ENCODE data around the gene ENDOV. TPM values are rescaled to one million over a fixed set of nuclear protein-coding genes. Genes with fewer than 3 reads are reported as not detected.

ENDOV gene
- total and polyA plus RNA-seq, 4 donors = 5.7 to 11.9 (median 8.3) TPM

DNA sequence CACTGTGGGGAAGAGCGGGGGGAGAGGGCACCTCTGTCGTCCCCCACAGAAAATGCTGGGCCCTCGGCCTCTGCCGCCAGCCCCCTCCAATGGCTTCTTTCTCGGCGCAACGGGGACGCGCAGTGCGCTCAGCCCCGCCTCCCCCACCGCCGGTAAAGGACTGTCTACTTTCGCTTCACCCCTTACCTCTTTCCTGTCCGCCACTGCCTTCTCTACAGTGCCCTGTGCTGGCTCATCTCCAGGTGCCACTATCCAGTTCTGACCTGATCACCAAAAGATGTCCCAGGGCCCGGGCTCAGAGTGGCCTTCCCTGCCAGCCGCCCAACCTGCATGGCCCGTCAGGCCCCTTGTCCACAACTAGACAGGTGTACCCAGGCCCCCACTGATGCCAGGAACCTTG, 7.3 kb downstream of the ENDOV start:
- Histone ChIP-seq H3K4me3 (ENCODE audit: low read depth in 1 of 3, low read length in 3 of 3) (no peak overlapping the region), H3K4me1 (ENCODE audit: control insufficient read depth in 4 of 4, insufficient read depth in 4 of 4, low read length in 3 of 4) (peaks cover 0 to 3% (median 2%) of the 10 kb centered on the region in 4 donors), H3K27ac (ENCODE audit: low read depth in 1 of 2, low read length in 2 of 2) (no peak overlapping the region), H3K36me3 (ENCODE audit: control insufficient read depth in 4 of 4, insufficient read depth in 3 of 4, low read depth in 1 of 4, low read length in 3 of 4) (peaks cover 0 to 12% (median 0%) of the 10 kb centered on the region in 4 donors), H3K9ac (ENCODE audit: low read depth in 1 of 2, low read length in 2 of 2) (no peak overlapping the region), H3K9me3 (ENCODE audit: control insufficient read depth in 4 of 4, low read length in 3 of 4) (no peaks in the 10 kb centered on the region), H3K27me3 (ENCODE audit: control insufficient read depth in 4 of 4, insufficient read depth in 4 of 4, low read length in 3 of 4) (no peaks in the 10 kb centered on the region)
- no peak for DNase-seq (ENCODE audit: low spot score)
- no peak for TF ChIP-seq NR2F2 (IDR thresholded peaks at IDR 0.05)
- TF ChIP-seq RXRA (IDR thresholded peaks at IDR 0.05) = no peak
- TF ChIP-seq CTCF (IDR thresholded peaks at IDR 0.05; ENCODE audit: low read depth, low read length, missing input control) = no peak
- no peak for TF ChIP-seq FOXA1 (IDR thresholded peaks at IDR 0.05)
- no peak for TF ChIP-seq MAX (IDR thresholded peaks at IDR 0.05)
- TF ChIP-seq HNF4G (IDR thresholded peaks at IDR 0.05) = no peak
- no peak for TF ChIP-seq HNF4A (conservative IDR thresholded peaks at IDR 0.05)
- 84% methylated on average over 18 of the region's 18 CpGs for WGBS

DNA sequence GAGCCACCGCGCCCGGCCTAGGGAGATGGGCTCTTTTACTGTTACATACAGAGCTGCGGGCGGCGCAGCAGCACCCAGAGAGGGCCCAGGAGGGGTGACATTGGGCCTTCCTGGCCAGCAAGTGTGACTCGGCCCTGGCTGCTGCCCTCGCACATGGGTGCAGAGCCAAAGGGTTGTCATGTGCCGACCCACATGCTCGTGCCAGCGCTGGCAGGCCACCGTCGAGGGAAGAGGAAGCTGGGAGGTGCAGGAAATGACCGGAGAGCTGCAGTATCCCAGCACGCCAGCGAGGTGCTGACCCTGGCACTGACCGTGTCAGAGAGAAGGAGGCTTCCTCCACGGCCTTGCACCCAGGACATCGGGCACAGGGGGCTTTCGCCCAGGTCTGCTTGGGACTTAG, 8.0 kb downstream of the ENDOV start:
- peaks cover 0 to 3% (median under 1%) of the 10 kb centered on the region in 4 donors for H3K4me1 ChIP-seq (ENCODE audit: control insufficient read depth in 4 of 4, insufficient read depth in 4 of 4, low read length in 3 of 4)
- H3K9me3 ChIP-seq (ENCODE audit: control insufficient read depth in 4 of 4, low read length in 3 of 4) = no peaks in the 10 kb centered on the region
- 63% methylated on average over 20 of the region's 20 CpGs for WGBS
- no peak overlapping the region for H3K9ac ChIP-seq (ENCODE audit: low read depth in 1 of 2, low read length in 2 of 2)
- H3K4me3 ChIP-seq (ENCODE audit: low read depth in 1 of 3, low read length in 3 of 3) = no peak overlapping the region
- H3K27ac ChIP-seq (ENCODE audit: low read depth in 1 of 2, low read length in 2 of 2) = no peak overlapping the region
- peaks cover 0 to 10% (median 0%) of the 10 kb centered on the region in 4 donors for H3K36me3 ChIP-seq (ENCODE audit: control insufficient read depth in 4 of 4, insufficient read depth in 3 of 4, low read depth in 1 of 4, low read length in 3 of 4)
- DNase-seq (ENCODE audit: low spot score) = no peak
- H3K27me3 ChIP-seq (ENCODE audit: control insufficient read depth in 4 of 4, insufficient read depth in 4 of 4, low read length in 3 of 4) = no peaks in the 10 kb centered on the region
- TF ChIP-seq CTCF (IDR thresholded peaks at IDR 0.05; ENCODE audit: low read depth, low read length, missing input control) (no peak), HNF4A (conservative IDR thresholded peaks at IDR 0.05) (no peak), YY1 (IDR thresholded peaks at IDR 0.05) (no peak), GABPA (IDR thresholded peaks at IDR 0.05 in 1 of 2, conservative IDR thresholded peaks at IDR 0.05 in 1 of 2) (no peak), FOXA2 (IDR thresholded peaks at IDR 0.05) (no peak), MAX (IDR thresholded peaks at IDR 0.05) (no peak), RAD21 (IDR thresholded peaks at IDR 0.05) (no peak), SP1 (IDR thresholded peaks at IDR 0.05) (no peak), RXRA (IDR thresholded peaks at IDR 0.05) (no peak), FOXA1 (IDR thresholded peaks at IDR 0.05) (no peak), HNF4G (IDR thresholded peaks at IDR 0.05) (no peak), ZBTB33 (IDR thresholded peaks at IDR 0.05) (no peak), NR2F2 (IDR thresholded peaks at IDR 0.05) (no peak), JUND (IDR thresholded peaks at IDR 0.05) (no peak), TAF1 (conservative IDR thresholded peaks at IDR 0.05) (no peak), EGR1 (IDR thresholded peaks at IDR 0.05; ENCODE audit: low read depth in 2 of 2) (no peak)
- TF ChIP-seq, protein P1, sequence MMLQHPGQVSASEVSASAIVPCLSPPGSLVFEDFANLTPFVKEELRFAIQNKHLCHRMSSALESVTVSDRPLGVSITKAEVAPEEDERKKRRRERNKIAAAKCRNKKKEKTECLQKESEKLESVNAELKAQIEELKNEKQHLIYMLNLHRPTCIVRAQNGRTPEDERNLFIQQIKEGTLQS (IDR thresholded peaks at IDR 0.05) = no peak
- TF ChIP-seq, protein P2, sequence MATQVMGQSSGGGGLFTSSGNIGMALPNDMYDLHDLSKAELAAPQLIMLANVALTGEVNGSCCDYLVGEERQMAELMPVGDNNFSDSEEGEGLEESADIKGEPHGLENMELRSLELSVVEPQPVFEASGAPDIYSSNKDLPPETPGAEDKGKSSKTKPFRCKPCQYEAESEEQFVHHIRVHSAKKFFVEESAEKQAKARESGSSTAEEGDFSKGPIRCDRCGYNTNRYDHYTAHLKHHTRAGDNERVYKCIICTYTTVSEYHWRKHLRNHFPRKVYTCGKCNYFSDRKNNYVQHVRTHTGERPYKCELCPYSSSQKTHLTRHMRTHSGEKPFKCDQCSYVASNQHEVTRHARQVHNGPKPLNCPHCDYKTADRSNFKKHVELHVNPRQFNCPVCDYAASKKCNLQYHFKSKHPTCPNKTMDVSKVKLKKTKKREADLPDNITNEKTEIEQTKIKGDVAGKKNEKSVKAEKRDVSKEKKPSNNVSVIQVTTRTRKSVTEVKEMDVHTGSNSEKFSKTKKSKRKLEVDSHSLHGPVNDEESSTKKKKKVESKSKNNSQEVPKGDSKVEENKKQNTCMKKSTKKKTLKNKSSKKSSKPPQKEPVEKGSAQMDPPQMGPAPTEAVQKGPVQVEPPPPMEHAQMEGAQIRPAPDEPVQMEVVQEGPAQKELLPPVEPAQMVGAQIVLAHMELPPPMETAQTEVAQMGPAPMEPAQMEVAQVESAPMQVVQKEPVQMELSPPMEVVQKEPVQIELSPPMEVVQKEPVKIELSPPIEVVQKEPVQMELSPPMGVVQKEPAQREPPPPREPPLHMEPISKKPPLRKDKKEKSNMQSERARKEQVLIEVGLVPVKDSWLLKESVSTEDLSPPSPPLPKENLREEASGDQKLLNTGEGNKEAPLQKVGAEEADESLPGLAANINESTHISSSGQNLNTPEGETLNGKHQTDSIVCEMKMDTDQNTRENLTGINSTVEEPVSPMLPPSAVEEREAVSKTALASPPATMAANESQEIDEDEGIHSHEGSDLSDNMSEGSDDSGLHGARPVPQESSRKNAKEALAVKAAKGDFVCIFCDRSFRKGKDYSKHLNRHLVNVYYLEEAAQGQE (IDR thresholded peaks at IDR 0.05) = no peak

All from liver (tissue), 9 donors.